HG02852 (cell line): ENCODE data around the gene OR4N2.
"Not testable (repeated sequence)": the region's sequence is repeated elsewhere in the genome, so short reads cannot be mapped to it uniquely, and the experiment has no call there.

Experiments
- ATAC-seq: cut with Tn5 transposase; IDR thresholded peaks from one replicate; pipeline ENCODE4 v1.9.1; 2021; ENCODE audit warnings: mild to moderate bottlenecking, moderate library complexity; ENCODE audit not compliant: unreplicated experiment

OR4N2 gene

DNA sequence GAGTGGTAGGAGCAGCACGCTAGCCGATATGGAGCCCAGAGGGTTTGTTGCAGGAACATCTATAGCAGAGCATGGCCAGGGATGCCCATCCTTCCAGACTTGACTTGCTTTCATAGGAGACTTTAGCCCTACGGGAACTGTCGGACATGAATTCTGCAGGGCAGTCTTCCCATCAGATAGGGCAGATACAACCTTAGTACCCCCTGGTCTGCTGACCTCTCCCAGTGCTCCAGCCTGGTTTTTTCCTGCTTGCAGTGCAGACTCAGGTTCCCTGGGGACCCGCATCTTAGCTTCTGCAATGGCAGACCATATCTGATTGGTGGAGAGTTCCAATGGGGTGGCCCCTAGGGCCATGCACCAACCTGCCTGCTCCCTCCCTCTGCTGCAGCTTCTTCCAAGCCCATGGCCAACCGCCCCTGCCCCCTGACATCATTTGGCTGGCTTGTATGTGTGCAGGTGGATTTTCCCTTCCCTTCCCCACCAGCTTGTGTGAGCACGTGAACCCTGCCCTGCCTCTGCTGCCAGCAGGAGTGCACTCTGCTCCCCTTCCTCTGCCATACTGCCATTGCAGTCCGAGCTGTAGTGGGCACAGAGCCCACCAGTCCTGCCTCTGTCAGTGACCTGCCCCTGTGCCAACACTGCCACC is 30.8 kb downstream of the OR4N2 start:
- not testable (repeated sequence) for ATAC-seq

DNA sequence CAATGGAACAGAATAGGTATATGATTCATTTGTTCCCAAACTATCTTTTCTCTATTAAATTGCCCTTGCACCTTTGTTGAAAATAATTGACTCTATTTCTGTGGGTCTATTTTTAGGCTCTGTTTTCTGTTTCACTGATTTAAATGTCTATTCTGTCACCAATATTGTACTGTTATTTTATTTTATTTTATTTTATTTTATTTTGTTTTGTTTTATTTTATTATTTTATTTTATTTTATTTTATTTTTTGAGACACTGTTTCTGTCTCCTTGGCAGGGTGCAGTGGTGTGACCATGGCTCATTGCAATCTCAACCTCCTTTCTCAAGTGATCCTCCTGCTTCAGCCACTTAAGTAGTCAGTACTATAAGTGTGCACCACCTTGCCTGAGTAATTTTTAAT is 34.9 kb downstream of the OR4N2 start:
- no peak for ATAC-seq

DNA sequence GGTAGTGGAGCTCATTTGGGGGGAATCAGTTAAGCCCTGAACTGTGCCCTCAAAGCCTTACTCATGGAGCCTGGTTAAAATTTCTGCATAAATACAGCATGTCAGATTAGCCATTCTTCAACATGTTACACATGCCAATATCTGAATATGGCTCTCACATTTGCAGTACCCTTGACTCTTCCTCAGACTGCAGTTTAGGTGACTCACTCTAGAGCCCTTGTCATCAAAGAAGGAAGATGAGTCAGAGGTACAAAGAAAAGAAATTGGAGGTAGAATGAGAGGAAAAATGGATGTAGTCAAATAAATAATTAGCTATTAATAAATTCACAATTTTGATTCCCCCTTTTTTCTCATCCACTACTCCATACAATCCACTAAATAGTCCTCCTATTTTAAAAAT is 47.8 kb downstream of the OR4N2 start:
- ATAC-seq, result no peak

DNA sequence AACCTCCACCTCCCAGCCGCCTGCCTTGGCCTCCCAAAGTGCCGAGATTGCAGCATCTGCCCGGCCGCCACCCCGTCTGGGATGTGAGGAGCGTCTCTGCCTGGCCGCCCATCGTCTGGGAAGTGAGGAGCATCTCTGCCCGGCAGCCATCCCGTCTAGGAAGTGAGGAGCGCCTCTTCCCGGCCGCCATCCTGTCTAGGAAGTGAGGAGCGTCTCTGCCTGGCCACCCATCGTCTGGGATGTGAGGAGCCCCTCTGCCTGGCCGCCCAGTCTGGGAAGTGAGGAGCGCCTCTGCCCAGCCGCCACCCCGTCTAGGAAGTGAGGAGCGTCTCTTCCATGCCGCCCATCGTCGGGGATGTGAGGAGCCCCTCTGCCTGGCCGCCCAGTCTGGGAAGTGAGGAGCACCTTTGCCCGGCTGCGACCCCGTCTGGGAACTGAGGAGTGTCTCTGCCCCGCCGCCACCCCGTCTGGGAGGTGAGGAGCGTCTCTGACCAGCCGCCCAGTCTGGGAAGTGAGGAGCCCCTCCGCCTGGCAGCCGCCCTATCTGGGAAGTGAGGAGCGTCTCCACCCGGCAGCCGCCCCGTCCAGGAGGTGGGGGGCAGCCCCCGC is 62.6 kb downstream of the OR4N2 start:
- not testable (repeated sequence) for ATAC-seq

DNA sequence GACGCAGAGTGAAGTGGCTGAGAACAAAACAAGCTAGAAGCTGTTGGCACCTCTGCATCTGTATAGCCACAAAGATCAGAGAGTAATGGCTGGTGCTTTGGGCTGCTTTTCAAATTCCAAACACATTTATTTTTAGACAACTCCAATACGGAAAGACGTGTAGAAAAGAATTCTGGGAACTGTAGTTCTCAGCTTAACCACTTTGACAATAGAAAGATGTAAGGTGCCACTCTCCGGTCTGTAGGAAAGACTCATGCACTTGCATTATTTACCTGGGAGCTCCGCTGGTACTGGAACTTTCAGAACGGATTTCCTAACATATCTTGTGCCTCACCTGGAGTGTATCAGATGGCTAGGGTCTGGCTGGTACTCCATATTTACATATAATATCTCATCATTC is 69.6 kb downstream of the OR4N2 start:
- ATAC-seq, result no peak

DNA sequence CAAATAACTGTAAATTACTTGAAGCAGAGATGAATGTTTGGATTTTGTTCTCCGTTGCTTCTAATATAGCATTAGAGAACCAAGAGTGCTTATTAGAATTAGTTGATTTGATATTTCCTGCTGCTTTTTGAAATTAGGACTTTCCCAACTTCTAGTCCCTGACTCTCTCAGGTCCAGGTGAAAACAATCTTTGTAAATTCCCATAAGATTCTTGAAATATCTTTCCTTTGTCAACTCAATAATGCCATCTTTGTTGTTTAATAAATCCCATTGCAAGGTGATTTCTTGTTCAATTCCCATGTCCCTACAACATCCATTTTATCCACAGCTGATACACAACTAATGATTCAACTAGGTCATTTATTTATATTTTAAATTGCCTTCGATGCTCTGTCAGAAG is 71.3 kb downstream of the OR4N2 start, which contains the start of gene OR4K2:
TSS of gene OR4K2 (plus strand) at position 301 of the 400 bp plus-strand sequence. CDS start 1,126 bp downstream, outside the sequence.
- ATAC-seq, result no peak

DNA sequence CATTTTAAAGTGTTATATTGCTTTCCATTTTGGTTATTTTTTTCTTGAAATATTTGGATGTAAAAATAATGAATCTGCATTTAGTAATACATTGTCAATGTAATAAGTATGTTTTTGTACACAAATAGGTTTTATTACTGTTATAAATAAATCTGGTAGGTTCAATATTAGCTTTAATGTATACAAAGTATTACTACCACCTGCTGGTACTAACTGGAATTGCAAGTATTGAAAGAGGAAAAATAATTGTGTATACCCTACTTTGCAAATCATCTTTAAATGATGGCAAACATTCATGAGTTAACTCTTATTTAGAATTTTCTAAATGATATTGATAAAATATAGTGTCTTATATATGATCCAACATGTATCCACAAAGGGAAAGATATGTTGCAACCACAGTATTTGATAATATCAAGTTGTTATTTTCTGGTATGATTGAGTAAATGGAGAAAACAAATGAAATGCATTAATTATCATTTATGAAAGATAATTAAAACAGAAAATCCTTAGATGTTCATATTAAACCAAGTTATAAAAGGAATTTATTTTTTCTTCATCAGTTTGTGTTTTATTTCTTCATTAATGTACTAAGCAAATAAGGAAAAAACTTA is 74.6 kb downstream of the OR4N2 start:
- no peak for ATAC-seq
